GM12878 (cell line): ENCODE measurements around the gene PLSCR3. TPM values are rescaled to one million over a fixed set of nuclear protein-coding genes. Genes with fewer than 3 reads are reported as not detected.

Experiments
- ATAC-seq: fragments of 200-7000 bp; cut with Tn5 transposase; 3 replicates; pipeline ENCODE4 v1.9.1; 2020; ENCODE audit warnings: mild to moderate bottlenecking, moderate library complexity
- BruUV-seq: library from RNA; stranded (reverse); fragments of 400-500 nt; replicated peaks from 2 replicates; lab custom pipeline; 2021; lab: Mats Ljungman, UMichigan
- CTCF ChIA-PET: fragments of 300-600 bp; sonication (Branson Sonifier 250); formaldehyde crosslinking; extraction: SDS; loops from one replicate; lab custom pipeline; 2021; ENCODE audit warnings: inconsistent platforms; lab: Yijun Ruan, JAX
- POLR2A ChIA-PET: fragments of 350-600 bp; formaldehyde crosslinking; extraction: SDS; loops from one replicate; lab custom pipeline; 2021; ENCODE audit warnings: inconsistent platforms; lab: Charles Lee
- RAD21 ChIA-PET: fragments of 300-600 bp; sonication (Branson Sonifier 250); formaldehyde crosslinking; loops from one replicate; lab custom pipeline; 2023; ENCODE audit warnings: antibody characterized with exemption; ENCODE audit not compliant: unreplicated experiment; lab: Charles Lee
- SMC1A ChIA-PET: fragments of 300-600 bp; sonication (Branson Sonifier 250); formaldehyde crosslinking; loops from one replicate; lab custom pipeline; 2023; ENCODE audit not compliant: unreplicated experiment, uncharacterized antibody; lab: Charles Lee
- DNase-seq: peaks from one replicate; pipeline ENCODE4 v3.0.0-alpha.2; 2011; ENCODE audit warnings: low read depth, low spot score
- FAIRE-seq: peaks from 3 replicates; lab custom pipeline; 2011; peaks lifted over from hg19 to GRCh38; lab: Jason Lieb, UNC
- H2AFZ ChIP-seq: 2 replicates; pipeline ENCODE4 v1.6.0; 2011; ENCODE audit warnings: low read depth, low read length, control low read depth; ENCODE audit not compliant: control insufficient read depth
- H3K27ac ChIP-seq: 2 replicates; pipeline ENCODE4 v1.5.1; 2011; ENCODE audit warnings: control low read depth; ENCODE audit not compliant: control insufficient read depth, insufficient read depth
- H3K27me3 ChIP-seq, 2 experiments: replicated peaks in 1 of 2; 2 replicates each; pipeline versions ENCODE4 v1.6.0 to v1.6.1; 2011; ENCODE audit warnings: low read length in 1 of 2; ENCODE audit not compliant: control insufficient read depth in 2 of 2, insufficient read depth in 2 of 2
- H3K36me3 ChIP-seq, 2 experiments: 2 replicates each; pipeline ENCODE4 v1.5.1; 2011; ENCODE audit warnings: low read length in 1 of 2; ENCODE audit not compliant: control insufficient read depth in 2 of 2, insufficient read depth in 2 of 2
- H3K4me1 ChIP-seq: 2 replicates; pipeline ENCODE4 v1.6.1; 2011; ENCODE audit warnings: mild to moderate bottlenecking, low read length, moderate library complexity, mixed read lengths; ENCODE audit not compliant: control insufficient read depth, insufficient read depth
- H3K4me2 ChIP-seq: 2 replicates; pipeline ENCODE4 v1.6.0; 2011; ENCODE audit warnings: control low read depth; ENCODE audit not compliant: control insufficient read depth, insufficient read depth
- H3K4me3 ChIP-seq: fragments of 200-600 bp; sonication (generic); 2 replicates; pipeline ENCODE4 v1.5.1; 2016
- H3K79me2 ChIP-seq: 2 replicates; pipeline ENCODE4 v1.6.0; 2011; ENCODE audit warnings: low read length; ENCODE audit not compliant: control insufficient read depth, insufficient read depth
- H3K9ac ChIP-seq: 2 replicates; pipeline ENCODE4 v1.8.0; 2011; ENCODE audit warnings: low read length, control low read depth, mixed read lengths; ENCODE audit not compliant: control insufficient read depth, insufficient read depth
- H3K9me3 ChIP-seq: replicated peaks from 3 replicates; pipeline ENCODE4 v1.5.1; 2011; ENCODE audit warnings: mild to moderate bottlenecking, low read length; ENCODE audit not compliant: control insufficient read depth, insufficient read depth
- H4K20me1 ChIP-seq: 2 replicates; pipeline ENCODE4 v1.6.0; 2011; ENCODE audit not compliant: control insufficient read depth, insufficient read depth
- CHD2 ChIP-seq: IDR thresholded peaks from 2 replicates; pipeline ENCODE4 v1.6.1; 2011; ENCODE audit warnings: low read depth, low read length, improper control_type of control experiment, borderline replicate concordance
- EP300 ChIP-seq, 2 experiments: fragments of 150-350 bp in 1 of 2; IDR thresholded peaks; 2 replicates each; pipeline ENCODE4 v1.6.1; 2011 to 2012; ENCODE audit warnings: low read depth in 2 of 2, low read length in 2 of 2, borderline replicate concordance in 1 of 2, improper control_type of control experiment in 1 of 2, inconsistent platforms in 1 of 2; ENCODE audit not compliant: control insufficient read depth in 1 of 2
- HDGF ChIP-seq: fragments of 450-650 bp; IDR thresholded peaks from 2 replicates; pipeline ENCODE4 v1.6.1; 2016; ENCODE audit warnings: antibody characterized with exemption
- IRF4 ChIP-seq: IDR thresholded peaks from 2 replicates; pipeline ENCODE4 v1.6.1; 2011; ENCODE audit warnings: low read depth, low read length
- MEF2A ChIP-seq: IDR thresholded peaks from 2 replicates; pipeline ENCODE4 v1.6.1; 2011; ENCODE audit warnings: low read depth, mild to moderate bottlenecking, low read length, moderate library complexity; ENCODE audit not compliant: insufficient read depth
- NR2C1 ChIP-seq: fragments of 450-650 bp; IDR thresholded peaks from 2 replicates; pipeline ENCODE4 v1.6.1; 2017; ENCODE audit warnings: antibody characterized with exemption, mild to moderate bottlenecking, moderate library complexity
- PML ChIP-seq: IDR thresholded peaks from 2 replicates; pipeline ENCODE4 v1.6.1; 2012; ENCODE audit warnings: low read length, inconsistent platforms
- POLR2AphosphoS2 ChIP-seq: IDR thresholded peaks from 2 replicates; pipeline ENCODE4 v1.6.1; 2011; ENCODE audit warnings: low read depth, mild to moderate bottlenecking, low read length, improper control_type of control experiment, moderate library complexity
- WGBS: methylation state at CpG from one replicate; pipeline ENCODE4 v1.1.6; 2016; ENCODE audit warnings: low lambda C conversion rate; ENCODE audit not compliant: insufficient replicate concordance, insufficient coverage; ENCODE audit errors: missing lambda C conversion rate; 5-methylcytosine and 5-hydroxymethylcytosine counted together
- in situ Hi-C: fragments of 300-500 bp; cut with MboI; formaldehyde crosslinking; loops from 9 replicates; pipeline ENCODE4 v1.14.3; 2018; ENCODE audit warnings: mixed read lengths
- intact Hi-C: fragments of 100-400 bp; cut with micrococcal nuclease; formaldehyde crosslinking; loops from one replicate; pipeline ENCODE4 v1.14.2; 2022; ENCODE audit not compliant: unreplicated experiment
- polyA plus RNA-seq, 11 experiments: library from polyadenylated mRNA; depleted of rRNA in 4 of 11; unstranded in 6 of 11; stranded (reverse) in 5 of 11; fragments of >200 nt; fragmentation: Nextera tagmentation in 4 of 11; fragmentation: Illumina TruSeq in 1 of 11; extraction: Ambion mirVana in 4 of 11; extraction: Trizol in 1 of 11; gene quantifications; 1 replicate in 1 of 11; 2 replicates in 10 of 11; pipeline versions ENCODE4 v1.2.1 to v1.2.3, GENCODE V29; 2011 to 2016; ENCODE audit warnings: inconsistent platforms in 2 of 11, missing spikeins in 2 of 11, low read depth in 1 of 11
- total RNA-seq, 4 experiments: library from RNA; depleted of rRNA in 3 of 4; stranded (reverse); fragments of >200 nt in 3 of 4; fragmentation: Illumina TruSeq in 1 of 4; extraction: Trizol in 1 of 4; gene quantifications; 2 replicates each; pipeline versions ENCODE4 v1.2.1 to v1.2.3, GENCODE V29; 2013 to 2021
- TF ChIP-seq, protein P1 (sequence below): fragments of 450-650 bp; IDR thresholded peaks from 2 replicates; pipeline ENCODE4 v1.6.1; 2017; ENCODE audit warnings: borderline replicate concordance

The PLSCR3 gene
- total and polyA plus RNA-seq, 10 of the 15 experiments (the other 5 are each of a cell fraction or from before 2014, with no cell fraction given) = 9.9 to 51.4 (median 43.4) TPM

GRCh38 chr17:7431231-7431630, 36.9 kb upstream of the PLSCR3 start (continued):
- TF ChIP-seq CHD2 (no peak), HDGF (no peak)

DNA sequence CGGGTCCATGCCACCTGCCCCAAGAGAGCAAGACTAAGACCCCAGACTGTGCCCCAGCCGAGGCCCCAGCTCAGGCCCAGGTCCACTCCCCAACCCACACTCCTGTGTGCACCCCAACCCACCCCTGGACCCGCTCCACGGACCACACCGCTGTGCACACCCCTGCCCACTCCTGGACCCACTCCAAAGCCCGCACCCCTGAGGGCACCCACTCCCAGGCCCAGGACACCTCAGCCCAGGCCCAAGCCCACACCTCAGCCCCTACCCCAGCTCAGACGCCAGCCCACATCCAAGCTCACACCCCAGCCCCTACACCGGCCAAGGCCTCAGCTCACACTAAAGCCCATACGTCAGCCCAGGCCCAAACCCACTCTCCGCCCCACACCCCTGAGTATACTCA, 35.4 kb upstream of the PLSCR3 start:
- ChIA-PET CTCF (interaction anchor here (0.6 kb wide), 1 partner anchor 117 kb away, joined by 3 read pairs; no protein-coding TSS in a partner anchor), POLR2A (no interaction called here), SMC1A (no interaction called here), RAD21 (no interaction called here)
- H3K9ac ChIP-seq = no peak overlapping the region
- no peak for FAIRE-seq
- intact Hi-C loops = loop anchor here (10.0 kb wide), 1 partner anchor 385 kb away; the partner anchor contains the start of gene SLC16A11
- H3K79me2 ChIP-seq = no peaks in the 10 kb centered on the region
- ATAC-seq = no peak
- WGBS = 44% methylated on average over 10 of the region's 10 CpGs
- no peak overlapping the region for H2AFZ ChIP-seq
- in situ Hi-C loops = no loop called here
- H3K4me2 ChIP-seq = no peak overlapping the region
- no peaks in the 10 kb centered on the region for H4K20me1 ChIP-seq
- H3K9me3 ChIP-seq = no peaks in the 10 kb centered on the region
- TF ChIP-seq MEF2A (no peak), PML (no peak), EP300 (IDR thresholded peaks at IDR 0.05; ENCODE audit: borderline replicate concordance in 1 of 2, control insufficient read depth in 1 of 2, low read depth in 2 of 2, low read length in 2 of 2) (no peak), IRF4 (no peak), NR2C1 (no peak), POLR2AphosphoS2 (no peak)
- TF ChIP-seq, protein P1, sequence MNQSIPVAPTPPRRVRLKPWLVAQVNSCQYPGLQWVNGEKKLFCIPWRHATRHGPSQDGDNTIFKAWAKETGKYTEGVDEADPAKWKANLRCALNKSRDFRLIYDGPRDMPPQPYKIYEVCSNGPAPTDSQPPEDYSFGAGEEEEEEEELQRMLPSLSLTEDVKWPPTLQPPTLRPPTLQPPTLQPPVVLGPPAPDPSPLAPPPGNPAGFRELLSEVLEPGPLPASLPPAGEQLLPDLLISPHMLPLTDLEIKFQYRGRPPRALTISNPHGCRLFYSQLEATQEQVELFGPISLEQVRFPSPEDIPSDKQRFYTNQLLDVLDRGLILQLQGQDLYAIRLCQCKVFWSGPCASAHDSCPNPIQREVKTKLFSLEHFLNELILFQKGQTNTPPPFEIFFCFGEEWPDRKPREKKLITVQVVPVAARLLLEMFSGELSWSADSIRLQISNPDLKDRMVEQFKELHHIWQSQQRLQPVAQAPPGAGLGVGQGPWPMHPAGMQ = no peak
- H3K27ac ChIP-seq = no peak overlapping the region
- no peak overlapping the region for H3K4me3 ChIP-seq
- BruUV-seq = no TSS peak
- no peaks in the 10 kb centered on the region for H3K4me1 ChIP-seq
- no peak for DNase-seq
- no peaks in the 10 kb centered on the region; a peak in 1 of 4 replicates for H3K27me3 ChIP-seq
- no peaks in the 10 kb centered on the region for H3K36me3 ChIP-seq
